ENCODE measurements around the gene KPNA1. TPM values are rescaled to one million over a fixed set of nuclear protein-coding genes. Genes with fewer than 3 reads are reported as not detected.

Gene KPNA1
- total RNA-seq, 1 donor from 2014 or later = 86.8 TPM

DNA sequence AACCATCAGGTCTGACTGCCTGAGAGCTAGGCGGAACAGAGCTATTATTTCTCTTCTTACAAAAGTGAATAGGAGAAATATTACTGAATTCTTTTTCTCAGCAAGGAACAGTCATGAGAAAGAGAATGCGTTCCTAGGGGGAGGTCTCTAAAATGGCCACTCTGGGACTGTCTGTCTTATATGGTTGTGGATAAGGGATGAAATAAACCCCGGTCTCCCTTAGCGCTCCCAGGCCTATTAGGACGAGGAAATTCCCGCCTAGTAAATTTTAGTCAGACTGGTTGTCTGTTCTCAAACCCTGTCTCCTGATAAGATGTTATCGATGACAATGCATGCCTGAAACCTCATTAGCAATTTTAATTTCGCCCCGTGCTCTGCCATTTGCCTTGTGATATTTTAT lies 78.8 kb downstream of the KPNA1 start:
- peaks cover 6% of the 10 kb centered on the region for H3K9me3 Mint-ChIP-seq
- H3K27me3 Mint-ChIP-seq (ENCODE audit: low read depth) = no peaks in the 10 kb centered on the region
- H3K36me3 Mint-ChIP-seq (ENCODE audit: low read depth) = peaks cover 37% of the 10 kb centered on the region
- no peaks in the 10 kb centered on the region for H3K4me1 Mint-ChIP-seq
- H3K4me3 Mint-ChIP-seq = no peak overlapping the region
- DNase-seq (ENCODE audit: low read depth, low spot score) = no peak
- TF ChIP-seq, protein P1, sequence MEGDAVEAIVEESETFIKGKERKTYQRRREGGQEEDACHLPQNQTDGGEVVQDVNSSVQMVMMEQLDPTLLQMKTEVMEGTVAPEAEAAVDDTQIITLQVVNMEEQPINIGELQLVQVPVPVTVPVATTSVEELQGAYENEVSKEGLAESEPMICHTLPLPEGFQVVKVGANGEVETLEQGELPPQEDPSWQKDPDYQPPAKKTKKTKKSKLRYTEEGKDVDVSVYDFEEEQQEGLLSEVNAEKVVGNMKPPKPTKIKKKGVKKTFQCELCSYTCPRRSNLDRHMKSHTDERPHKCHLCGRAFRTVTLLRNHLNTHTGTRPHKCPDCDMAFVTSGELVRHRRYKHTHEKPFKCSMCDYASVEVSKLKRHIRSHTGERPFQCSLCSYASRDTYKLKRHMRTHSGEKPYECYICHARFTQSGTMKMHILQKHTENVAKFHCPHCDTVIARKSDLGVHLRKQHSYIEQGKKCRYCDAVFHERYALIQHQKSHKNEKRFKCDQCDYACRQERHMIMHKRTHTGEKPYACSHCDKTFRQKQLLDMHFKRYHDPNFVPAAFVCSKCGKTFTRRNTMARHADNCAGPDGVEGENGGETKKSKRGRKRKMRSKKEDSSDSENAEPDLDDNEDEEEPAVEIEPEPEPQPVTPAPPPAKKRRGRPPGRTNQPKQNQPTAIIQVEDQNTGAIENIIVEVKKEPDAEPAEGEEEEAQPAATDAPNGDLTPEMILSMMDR (conservative IDR thresholded peaks at IDR 0.05) = no peak
- H3K27ac Mint-ChIP-seq (ENCODE audit: unreplicated experiment) = no peak overlapping the region

DNA sequence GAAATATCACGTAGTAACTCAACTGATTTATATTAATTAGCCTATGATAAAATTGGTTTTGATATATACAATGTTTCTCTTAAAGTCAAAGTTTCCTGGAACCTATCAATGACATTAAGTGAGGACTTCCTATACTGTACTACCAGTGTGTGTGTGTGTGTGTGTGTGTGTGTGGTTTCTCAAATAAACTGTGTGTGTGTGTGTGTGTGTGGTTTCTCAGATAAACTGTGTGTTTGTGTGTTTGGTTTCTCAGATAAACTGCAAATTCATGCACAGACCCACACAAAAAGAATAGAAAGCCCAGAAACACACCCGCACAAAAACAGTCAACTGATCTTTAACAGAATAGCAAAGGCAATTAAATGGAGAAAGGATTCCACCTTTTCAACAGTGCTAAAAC lies 84.4 kb downstream of the KPNA1 start:
- no peak for DNase-seq (ENCODE audit: low read depth, low spot score)
- Mint-ChIP-seq H3K27me3 (ENCODE audit: low read depth) (no peaks in the 10 kb centered on the region), H3K36me3 (ENCODE audit: low read depth) (peaks cover 26% of the 10 kb centered on the region), H3K9me3 (no peaks in the 10 kb centered on the region), H3K4me3 (no peak overlapping the region), H3K27ac (ENCODE audit: unreplicated experiment) (no peak overlapping the region), H3K4me1 (no peaks in the 10 kb centered on the region)
- TF ChIP-seq, protein P1 (conservative IDR thresholded peaks at IDR 0.05) = no peak

DNA sequence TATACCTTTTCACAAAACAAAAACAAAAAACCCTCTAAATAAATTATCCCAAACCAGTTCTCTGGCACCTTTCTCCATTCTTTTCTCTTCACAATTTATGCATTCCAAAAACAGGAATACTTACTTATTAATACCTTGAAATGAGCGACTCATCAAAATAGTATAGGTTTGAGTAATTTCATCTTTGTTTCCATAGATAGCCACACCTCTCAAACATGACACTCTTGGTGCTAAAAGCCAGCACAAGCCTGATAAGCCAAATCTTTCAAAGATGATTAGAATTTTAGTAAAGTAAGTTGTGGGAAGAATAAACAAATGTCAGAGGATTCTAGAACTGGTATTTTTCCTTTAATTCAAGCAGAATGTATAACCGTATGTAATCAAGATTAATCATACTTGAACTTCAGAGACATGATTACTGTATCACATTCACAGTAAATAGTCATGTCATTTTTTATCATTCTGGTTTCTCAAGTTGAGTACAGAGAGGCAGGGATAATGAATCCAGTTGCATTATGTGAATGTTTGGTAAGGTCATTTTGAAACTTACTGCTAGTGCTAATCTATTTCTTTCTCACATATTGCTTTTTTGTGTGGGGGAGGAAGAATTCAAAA lies 86.8 kb downstream of the KPNA1 start:
- H3K4me1 Mint-ChIP-seq = no peaks in the 10 kb centered on the region
- H3K27ac Mint-ChIP-seq (ENCODE audit: unreplicated experiment) = no peak overlapping the region
- H3K9me3 Mint-ChIP-seq = no peaks in the 10 kb centered on the region
- H3K36me3 Mint-ChIP-seq (ENCODE audit: low read depth) = peaks cover 22% of the 10 kb centered on the region
- TF ChIP-seq, protein P1 (conservative IDR thresholded peaks at IDR 0.05) = no peak
- no peak overlapping the region for H3K4me3 Mint-ChIP-seq
- no peak for DNase-seq (ENCODE audit: low read depth, low spot score)
- H3K27me3 Mint-ChIP-seq (ENCODE audit: low read depth) = no peaks in the 10 kb centered on the region

DNA sequence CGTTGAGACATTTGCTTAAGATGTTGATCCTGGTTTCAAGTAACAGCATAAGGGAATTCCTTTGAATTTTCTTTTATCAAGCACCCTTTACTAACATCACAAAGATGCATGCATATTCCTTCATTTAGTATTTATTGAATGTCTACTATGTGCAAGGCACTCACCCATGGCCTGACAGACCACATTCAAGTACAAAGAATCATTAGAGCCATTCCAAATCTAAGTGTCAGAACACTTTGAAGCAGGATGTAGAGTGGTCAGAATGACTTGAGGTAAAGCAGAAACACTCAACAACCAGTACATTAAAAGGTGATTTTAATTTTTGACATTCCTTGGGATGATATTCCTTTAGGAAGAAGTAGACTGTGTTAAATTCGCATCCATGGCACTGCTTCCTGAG lies 92.9 kb downstream of the KPNA1 start:
- Mint-ChIP-seq H3K36me3 (ENCODE audit: low read depth) (peaks cover 7% of the 10 kb centered on the region), H3K27ac (ENCODE audit: unreplicated experiment) (no peak overlapping the region), H3K4me1 (peaks cover 3% of the 10 kb centered on the region), H3K9me3 (no peaks in the 10 kb centered on the region), H3K4me3 (no peak overlapping the region), H3K27me3 (ENCODE audit: low read depth) (no peaks in the 10 kb centered on the region)
- DNase-seq (ENCODE audit: low read depth, low spot score) = no peak
- TF ChIP-seq, protein P1 (conservative IDR thresholded peaks at IDR 0.05) = no peak

DNA sequence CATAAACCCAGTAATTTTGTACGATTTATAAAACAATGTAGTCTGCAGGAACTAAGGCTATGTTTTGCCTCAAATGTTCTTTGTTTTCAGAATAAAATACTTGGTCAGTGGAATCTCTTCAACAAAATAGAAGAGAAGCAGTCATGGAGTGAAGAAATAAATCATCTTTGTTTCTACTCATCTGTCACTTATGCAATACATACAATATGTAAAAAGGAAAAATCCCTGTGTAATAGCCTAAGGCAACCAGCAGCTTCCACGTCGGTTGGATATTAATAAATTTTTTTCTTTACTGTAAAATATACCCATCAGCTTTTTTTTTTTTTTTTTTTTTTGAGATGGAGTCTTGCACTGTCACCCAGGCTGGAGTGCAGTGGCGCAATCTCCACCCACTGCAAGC lies 93.6 kb downstream of the KPNA1 start:
- no peak for DNase-seq (ENCODE audit: low read depth, low spot score)
- Mint-ChIP-seq H3K27ac (ENCODE audit: unreplicated experiment) (no peak overlapping the region), H3K9me3 (no peaks in the 10 kb centered on the region), H3K27me3 (ENCODE audit: low read depth) (peaks cover under 1% of the 10 kb centered on the region), H3K36me3 (ENCODE audit: low read depth) (peaks cover 3% of the 10 kb centered on the region), H3K4me3 (no peak overlapping the region), H3K4me1 (peaks cover 10% of the 10 kb centered on the region)
- TF ChIP-seq, protein P1 (conservative IDR thresholded peaks at IDR 0.05) = no peak

Data from neural crest cell (in vitro differentiated cells).